Measurements from ENCODE around the gene TVP23B.
"Not testable (repeated sequence)": the region's sequence is repeated elsewhere in the genome, so short reads cannot be mapped to it uniquely, and the experiment has no call there.

The TVP23B gene

DNA sequence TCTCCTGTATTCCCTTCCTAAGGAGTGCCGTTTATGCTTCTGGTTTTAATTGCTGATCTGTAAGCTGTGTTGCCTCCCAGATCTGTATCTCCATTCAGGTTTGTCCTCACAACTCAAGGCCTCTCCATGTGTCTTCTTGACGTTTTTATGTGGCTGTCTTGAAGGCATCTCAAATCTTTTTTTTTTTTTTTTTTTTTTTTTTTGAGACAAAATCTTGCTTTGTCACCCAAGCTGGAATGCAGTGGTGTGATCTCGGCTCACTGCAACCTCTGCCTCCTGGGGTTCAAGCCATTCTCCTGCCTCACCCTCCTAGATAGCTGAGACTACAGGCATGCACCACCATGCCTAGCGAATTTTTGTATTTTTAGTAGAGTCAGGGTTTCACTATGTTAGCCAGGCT lies 13.9 kb downstream of the TVP23B start:
- not testable (repeated sequence) for DNase-seq

DNA sequence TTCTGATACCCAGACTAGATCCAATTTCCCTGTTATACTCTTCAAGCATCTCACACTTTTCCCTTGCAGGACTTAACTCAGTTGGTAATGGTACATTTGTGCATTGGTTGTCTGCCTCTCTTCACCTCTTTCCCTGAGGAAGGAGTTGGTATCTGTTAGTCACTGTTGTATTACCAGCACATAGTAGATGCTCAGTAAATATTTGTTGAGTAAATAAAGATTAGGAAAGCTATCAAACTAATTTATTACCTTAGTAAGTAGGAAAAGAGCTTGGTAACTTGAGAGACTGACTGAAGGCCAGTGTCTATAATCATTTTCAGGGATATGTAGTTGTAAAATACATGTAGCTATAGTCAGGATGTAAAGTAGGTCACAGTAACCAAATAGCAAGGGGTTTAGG lies 15.9 kb downstream of the TVP23B start:
- DNase-seq = not testable (repeated sequence)

DNA sequence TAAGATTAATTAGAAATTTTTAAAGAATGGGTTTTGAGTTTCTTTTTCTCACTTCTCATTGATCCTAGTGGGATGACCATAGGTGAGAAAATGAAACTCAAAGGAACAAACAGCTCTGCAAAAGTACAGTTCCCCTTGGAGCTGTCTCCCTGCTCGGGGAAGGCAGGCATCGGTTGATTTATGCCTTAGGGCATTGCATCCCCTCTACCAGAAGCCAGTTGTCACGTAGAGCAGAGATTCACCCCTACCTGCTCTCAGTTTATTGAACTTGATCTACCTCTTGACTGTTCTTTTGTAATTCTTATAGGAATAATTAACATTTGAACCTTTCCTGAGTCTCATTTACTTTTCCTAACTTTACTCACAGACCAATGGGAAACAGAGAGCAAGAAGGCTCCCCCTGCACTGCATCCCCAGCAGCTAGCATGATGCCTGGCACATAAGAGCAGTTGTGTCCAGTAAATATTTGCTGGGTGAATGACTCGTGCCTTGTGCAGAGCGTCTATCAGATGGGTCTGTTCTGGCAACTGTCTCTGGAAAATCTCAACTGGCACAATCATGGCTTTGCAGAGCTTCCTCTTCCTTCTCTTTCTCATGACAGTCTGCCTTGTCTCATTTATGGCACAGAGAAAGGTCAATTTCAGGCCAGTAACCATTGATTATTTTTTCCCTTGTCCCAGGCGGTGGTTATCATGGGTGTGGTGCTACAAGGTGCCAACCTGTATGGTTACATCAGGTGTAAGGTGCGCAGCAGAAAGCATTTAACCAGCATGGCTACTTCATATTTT lies 22.7 kb downstream of the TVP23B start:
- DNase-seq = not testable (repeated sequence)

DNA sequence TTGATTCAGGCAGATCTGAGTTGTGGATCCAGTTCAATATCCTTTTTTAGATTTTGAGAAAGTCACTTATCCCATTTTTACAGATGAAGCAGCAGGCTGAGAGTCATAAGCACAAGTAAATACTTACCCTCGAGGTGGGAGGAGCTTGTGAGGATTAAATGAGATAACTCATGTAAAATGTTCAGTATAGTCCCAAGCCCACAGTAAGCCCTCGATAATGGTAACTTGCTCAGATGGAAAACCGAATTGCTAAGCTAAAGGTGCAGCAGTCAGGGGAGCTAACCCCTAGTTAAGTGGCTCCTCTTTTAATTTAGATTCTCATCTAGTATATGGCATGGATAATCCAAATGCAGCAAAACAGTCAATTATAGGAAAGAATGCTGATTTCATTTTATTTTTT lies 34.9 kb downstream of the TVP23B start:
- not testable (repeated sequence) for DNase-seq

GRCh38 chr17:18816489-18817371 lies 35.7 kb downstream of the TVP23B start:
- DNase-seq = peak; percentile 70

DNA sequence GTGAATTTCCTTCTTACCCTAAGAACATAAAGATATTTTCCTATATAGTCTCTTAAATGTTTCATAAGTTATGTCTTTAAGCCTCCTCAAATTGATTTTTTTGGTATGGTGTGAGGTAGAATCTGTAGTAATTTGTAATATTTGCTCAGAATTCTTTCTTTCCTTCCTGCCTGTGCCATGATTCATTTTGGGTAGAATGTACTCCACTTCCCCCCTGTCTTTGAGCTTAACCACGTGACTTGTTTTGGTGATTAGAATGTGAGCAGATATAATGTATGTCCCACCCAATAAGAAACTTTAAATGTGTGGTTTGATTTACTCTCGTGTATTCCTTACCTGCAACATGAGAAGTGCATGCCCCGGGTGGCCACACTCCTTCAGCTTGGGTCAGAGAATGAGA lies 40.4 kb downstream of the TVP23B start:
- DNase-seq = not testable (repeated sequence)

DNA sequence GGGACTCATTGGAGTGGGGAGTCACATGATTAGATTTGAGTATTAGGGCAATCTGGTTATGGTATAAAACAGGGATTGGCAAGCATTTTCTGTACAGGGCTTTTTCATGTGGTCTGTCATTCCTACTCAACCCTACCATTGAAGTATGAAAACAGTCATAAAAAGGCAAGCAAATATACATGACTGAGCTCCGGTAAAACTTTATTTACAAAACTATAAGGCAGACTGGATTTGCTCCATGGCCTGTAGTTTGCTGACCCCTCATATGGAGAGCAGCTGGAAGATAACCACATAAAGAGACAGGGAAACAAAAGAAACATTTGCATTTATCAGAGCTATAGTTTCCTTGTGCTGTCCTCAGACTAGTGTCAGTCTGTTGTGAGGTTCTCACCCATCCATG lies 46.6 kb downstream of the TVP23B start:
- DNase-seq = not testable (repeated sequence)

DNA sequence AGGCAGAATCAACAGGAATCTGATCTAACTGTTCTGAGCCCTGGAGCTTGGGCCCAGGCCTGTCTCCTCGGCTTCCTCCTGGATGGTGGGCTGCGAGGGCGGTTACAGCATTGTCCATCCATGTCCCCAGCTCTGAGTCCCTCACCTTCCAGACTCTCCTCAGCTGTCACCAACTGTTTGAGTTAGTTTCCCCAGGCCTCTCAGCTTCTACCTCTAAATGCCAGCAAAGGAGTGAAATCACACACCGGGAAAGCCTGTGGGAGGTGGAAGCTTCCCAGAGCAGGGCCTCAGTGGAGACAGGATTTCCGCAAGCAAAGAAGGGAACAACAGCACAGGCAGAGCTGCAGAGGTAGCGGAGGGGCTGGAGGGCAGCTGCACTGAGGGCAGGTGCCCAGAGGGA lies 67.5 kb downstream of the TVP23B start:
- DNase-seq = no peak

DNA sequence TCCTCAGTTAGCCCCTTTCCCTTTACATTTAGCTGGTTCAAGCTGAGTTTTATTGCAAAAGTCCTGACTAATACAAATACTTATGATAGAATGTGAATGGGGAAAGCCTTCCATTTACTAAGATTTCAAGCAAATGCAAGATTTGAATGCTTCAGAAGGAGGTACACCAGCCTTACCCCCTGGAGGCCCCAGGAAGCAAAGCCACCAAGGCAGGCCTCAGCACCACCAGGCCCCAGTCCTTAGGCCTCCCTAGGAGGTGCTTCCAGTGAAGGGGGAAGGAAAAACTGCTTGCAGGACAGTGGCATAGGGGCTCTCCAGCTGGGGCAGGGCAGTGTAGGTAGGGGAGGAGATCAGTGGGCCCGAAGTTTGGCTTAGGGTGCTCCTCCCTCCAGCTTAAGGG lies 69.7 kb downstream of the TVP23B start:
- DNase-seq = no peak

DNA sequence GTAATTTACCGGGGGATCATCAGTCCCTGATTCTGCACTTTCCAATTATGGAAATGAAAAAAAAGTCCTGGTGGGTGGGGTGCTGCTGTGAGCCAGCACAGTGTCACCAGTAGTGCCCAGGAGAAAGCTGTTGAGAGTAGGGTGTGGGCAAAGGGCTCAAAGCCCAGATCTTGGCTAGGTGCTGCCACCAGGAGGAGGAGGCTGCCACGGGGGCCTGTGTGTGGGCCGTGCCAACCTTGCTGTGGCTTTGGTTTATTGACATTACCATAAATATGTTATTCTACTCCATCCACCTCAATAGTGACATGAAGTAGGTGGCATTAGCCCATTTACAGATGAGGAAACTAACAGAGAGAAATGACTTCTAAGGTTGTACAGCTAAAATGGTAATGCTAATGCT lies 70.2 kb downstream of the TVP23B start:
- no peak for DNase-seq

DNA sequence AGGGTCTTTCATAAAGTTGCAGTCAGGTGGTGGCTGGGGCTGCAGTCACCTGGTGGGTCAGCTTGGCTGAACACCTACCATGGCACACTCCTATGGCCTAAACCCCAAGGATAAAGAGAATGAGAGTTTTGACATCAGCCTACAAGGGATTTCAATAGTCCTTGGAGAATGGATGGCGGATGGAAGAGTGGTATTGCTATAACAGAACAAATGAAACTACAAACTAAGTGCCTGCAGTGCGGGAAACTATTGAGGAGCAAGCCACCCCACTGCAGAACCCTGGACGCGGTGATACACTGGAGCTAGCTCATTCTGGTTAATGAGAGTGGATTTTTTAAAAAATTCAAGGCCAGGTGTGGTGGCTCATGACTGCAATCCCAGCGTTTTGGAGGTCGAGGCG lies 74.0 kb downstream of the TVP23B start:
- no peak for DNase-seq

GRCh38 chr17:18855831-18856569 lies 75.0 kb downstream of the TVP23B start:
- DNase-seq = peak; percentile 96

All from activated CD4-positive, alpha-beta T cell treated with anti-CD3 and anti-CD28 coated beads, Interleukin-10, Interleukin-2, amounts not matched to agents 100 ng/mL and 50 ng/mL, durations not matched to agents 16 hours and 8 hours (primary cell).